K562 (cell line): ENCODE measurements around the gene TCF21. TPM values are rescaled to one million over a fixed set of nuclear protein-coding genes. Genes with fewer than 3 reads are reported as not detected.

Experiments
- ATAC-seq: fragments of 200-7000 bp; cut with Tn5 transposase; 3 replicates; pipeline ENCODE4 v1.9.1; 2020; ENCODE audit warnings: moderate library complexity
- BruUV-seq: library from RNA; stranded (reverse); fragments of 400-500 nt; replicated peaks from 2 replicates; lab custom pipeline; 2021; lab: Mats Ljungman, UMichigan
- CTCF ChIA-PET: fragments of 300-600 bp; formaldehyde crosslinking; extraction: SDS; loops from one replicate; lab custom pipeline; 2021; ENCODE audit warnings: low intra/inter-chr PET ratio; lab: Yijun Ruan, JAX
- POLR2A ChIA-PET: fragments of 300-600, 350-650 bp; sonication (Branson Sonifier 250); formaldehyde crosslinking; extraction: SDS; loops from one replicate; lab custom pipeline; 2021; ENCODE audit warnings: antibody characterized with exemption, inconsistent platforms; lab: Yijun Ruan, JAX
- DNase-seq, 4 experiments: peaks; one replicate each; pipeline versions ENCODE4 v3.0.0 to v3.0.0-alpha.2; 2011 to 2018; ENCODE audit warnings: low spot score in 3 of 4, mixed read lengths in 3 of 4; ENCODE audit errors: extremely low read depth in 1 of 4
- FAIRE-seq: peaks from 2 replicates; lab custom pipeline; 2011; peaks lifted over from hg19 to GRCh38; lab: Jason Lieb, UNC
- H2AFZ ChIP-seq: 2 replicates; pipeline ENCODE4 v1.6.0; 2011; ENCODE audit warnings: low read depth, low read length, control low read depth, inconsistent platforms
- H3K27ac ChIP-seq: fragments of 200-600 bp; 3 replicates; pipeline ENCODE4 v1.8.0; 2011; ENCODE audit warnings: low read depth, mild to moderate bottlenecking, control low read depth, inconsistent platforms, low read length, moderate library complexity, mixed read lengths; ENCODE audit errors: extremely low read depth
- H3K27me3 ChIP-seq, 2 experiments: fragments of 300-600 bp in 1 of 2; 2 replicates in 1 of 2; 3 replicates in 1 of 2; pipeline versions ENCODE4 v1.6.0 to v1.8.0; 2011; ENCODE audit warnings: inconsistent platforms in 2 of 2, low read length in 2 of 2, mild to moderate bottlenecking in 1 of 2, mixed read lengths in 1 of 2, moderate library complexity in 1 of 2; ENCODE audit not compliant: control insufficient read depth in 2 of 2, insufficient read depth in 2 of 2
- H3K36me3 ChIP-seq: fragments of 300-600 bp; 3 replicates; pipeline ENCODE4 v1.8.0; 2011; ENCODE audit warnings: mild to moderate bottlenecking, low read length, inconsistent platforms; ENCODE audit not compliant: control insufficient read depth, insufficient read depth
- H3K4me1 ChIP-seq, 2 experiments: fragments of 200-600 bp in 1 of 2; replicated peaks in 1 of 2; 2 replicates in 1 of 2; 3 replicates in 1 of 2; pipeline versions ENCODE4 v1.5.1 to v1.8.0; 2011; ENCODE audit warnings: inconsistent platforms in 2 of 2, low read length in 2 of 2, mild to moderate bottlenecking in 1 of 2, mixed read lengths in 1 of 2, moderate library complexity in 1 of 2; ENCODE audit not compliant: control insufficient read depth in 2 of 2, insufficient read depth in 2 of 2
- H3K4me2 ChIP-seq: 2 replicates; pipeline ENCODE4 v1.6.1; 2011; ENCODE audit warnings: low read length, control low read depth, inconsistent platforms, mixed read lengths; ENCODE audit not compliant: insufficient read depth
- H3K4me3 ChIP-seq: fragments of 200-600 bp; sonication (generic), shearing (Covaris generic); 2 replicates; pipeline ENCODE4 v1.5.1; 2016; ENCODE audit warnings: control low read depth, inconsistent platforms
- H3K79me2 ChIP-seq: fragments of 200-600 bp; 3 replicates; pipeline ENCODE4 v1.8.0; 2011; ENCODE audit warnings: low read length, inconsistent platforms; ENCODE audit not compliant: control insufficient read depth, insufficient read depth
- H3K9ac ChIP-seq, 2 experiments: 2 replicates each; pipeline versions ENCODE4 v1.6.0 to v1.6.1; 2011; ENCODE audit warnings: low read depth in 2 of 2, low read length in 2 of 2, control low read depth in 1 of 2, inconsistent platforms in 1 of 2, mild to moderate bottlenecking in 1 of 2, mixed read lengths in 1 of 2; ENCODE audit not compliant: insufficient read depth in 1 of 2
- H3K9me1 ChIP-seq: one replicate; pipeline ENCODE4 v1.6.0; 2011; ENCODE audit warnings: inconsistent platforms, mild to moderate bottlenecking, low read length, moderate library complexity; ENCODE audit not compliant: control insufficient read depth, insufficient read depth
- H3K9me3 ChIP-seq: replicated peaks from 2 replicates; pipeline ENCODE4 v1.5.1; 2011; ENCODE audit warnings: low read depth, low read length, inconsistent platforms; ENCODE audit not compliant: control insufficient read depth, insufficient read depth
- H4K20me1 ChIP-seq: replicated peaks from 2 replicates; pipeline ENCODE4 v1.6.1; 2011; ENCODE audit warnings: low read length, inconsistent platforms, mixed read lengths; ENCODE audit not compliant: control insufficient read depth, insufficient read depth
- ETS1 ChIP-seq: conservative IDR thresholded peaks from 2 replicates; pipeline ENCODE4 v1.6.1; 2011; ENCODE audit warnings: low read depth, mild to moderate bottlenecking, low read length; ENCODE audit not compliant: control insufficient read depth
- NUFIP1 ChIP-seq: fragments of 450-650 bp; IDR thresholded peaks from 2 replicates; pipeline ENCODE4 v1.6.1; 2018; ENCODE audit not compliant: partially characterized antibody
- POLR2B ChIP-seq: fragments of 450-650 bp; IDR thresholded peaks from 2 replicates; pipeline ENCODE4 v1.6.1; 2018; ENCODE audit warnings: low read depth; ENCODE audit not compliant: partially characterized antibody
- RAD21 ChIP-seq, 2 experiments: fragments of 250-450 bp in 1 of 2; fragments of 450-650 bp in 1 of 2; sonication (Bioruptor Pico) in 1 of 2; formaldehyde crosslinking in 1 of 2; IDR thresholded peaks in 1 of 2; conservative IDR thresholded peaks in 1 of 2; 2 replicates each; pipeline versions ENCODE4 v1.4.0 to v1.8.0; 2020 to 2022; ENCODE audit warnings: mild to moderate bottlenecking in 2 of 2, moderate library complexity in 1 of 2
- TAF7 ChIP-seq: fragments of 450-650 bp; IDR thresholded peaks from 2 replicates; pipeline ENCODE4 v1.6.1; 2016; ENCODE audit warnings: missing genetic modification characterization, missing compliant biosample characterization
- WGBS: fragments of 100-300 bp; shearing (Covaris generic); methylation state at CpG from one replicate; pipeline ENCODE4 v1.1.6; 2016; ENCODE audit warnings: low coverage, mixed read lengths; ENCODE audit not compliant: insufficient coverage; ENCODE audit errors: missing lambda C conversion rate; 5-methylcytosine and 5-hydroxymethylcytosine counted together
- in situ Hi-C: fragments of 300-500 bp; cut with MboI; formaldehyde crosslinking; loops from 4 replicates; pipeline ENCODE4 v1.15.0; 2018; ENCODE audit warnings: inconsistent platforms, mixed read lengths
- intact Hi-C: fragments of 100-400 bp; cut with micrococcal nuclease; formaldehyde crosslinking; loops from 2 replicates; pipeline ENCODE4 v1.14.2; 2022
- polyA plus RNA-seq, 8 experiments: library from polyadenylated mRNA; depleted of rRNA in 4 of 8; stranded (reverse) in 5 of 8; unstranded in 3 of 8; fragments of >200 nt; fragmentation: Nextera tagmentation in 2 of 8; fragmentation: Illumina TruSeq in 1 of 8; extraction: Ambion mirVana in 2 of 8; extraction: Trizol in 1 of 8; gene quantifications; 2 replicates each; pipeline versions ENCODE4 v1.2.1 to v1.2.3, GENCODE V29; 2011 to 2014; ENCODE audit warnings: inconsistent platforms in 1 of 8, missing spikeins in 1 of 8
- total RNA-seq, 7 experiments: library from RNA; depleted of rRNA in 6 of 7; stranded (reverse); fragments of >200 nt in 6 of 7; fragmentation: Illumina TruSeq in 2 of 7; extraction: Trizol in 2 of 7; gene quantifications; 2 replicates each; pipeline versions ENCODE4 v1.2.1 to v1.2.3, GENCODE V29; 2011 to 2021; ENCODE audit warnings: low replicate concordance in 1 of 7
- TF ChIP-seq, protein P1 (sequence below), 3 experiments: IDR thresholded peaks in 2 of 3; conservative IDR thresholded peaks in 1 of 3; 2 replicates each; pipeline ENCODE4 v1.5.1; 2011 to 2012; ENCODE audit warnings: low read length in 3 of 3, mild to moderate bottlenecking in 3 of 3, control low read depth in 2 of 3, improper control_type of control experiment in 1 of 3, inconsistent platforms in 1 of 3, low read depth in 1 of 3, mixed read lengths in 1 of 3, moderate library complexity in 1 of 3; ENCODE audit not compliant: insufficient read depth in 2 of 3
- TF ChIP-seq, protein P2 (sequence below): fragments of 250-450 bp; sonication (Bioruptor Pico); IDR thresholded peaks from 2 replicates; pipeline ENCODE4 v1.5.0; 2021; ENCODE audit warnings: mild to moderate bottlenecking, borderline replicate concordance

The TCF21 gene
- total and polyA plus RNA-seq, 9 of the 15 experiments (the other 6 are each of a cell fraction or from before 2014, with no cell fraction given), result not detected

- Histone ChIP-seq H2AFZ (no peak overlapping the region), H3K9me3 (no peaks in the 10 kb centered on the region), H3K4me1 (no peaks in the 10 kb centered on the region), H3K4me3 (no peak overlapping the region), H3K27ac (no peak overlapping the region), H3K4me2 (no peak overlapping the region), H3K79me2 (no peaks in the 10 kb centered on the region), H3K9ac (no peak overlapping the region), H3K27me3 (peaks cover 3 to 8% of the 10 kb centered on the region in 2 experiments; a peak in 3 of 5 replicates), H3K9me1 (no peaks in the 10 kb centered on the region), H4K20me1 (no peaks in the 10 kb centered on the region), H3K36me3 (no peaks in the 10 kb centered on the region)
- no peak for TF ChIP-seq NUFIP1
- 0 out of 4 replicates have a peak, but pooled peaks of 1 of the 2 experiments have one; percentile 3 for TF ChIP-seq RAD21 (CRISPR knock-in tag; conservative IDR thresholded peaks at IDR 0.05 in 1 of 2, IDR thresholded peaks at IDR 0.05 in 1 of 2)
- in situ Hi-C loops, result loop anchor here (25.0 kb wide), 2 partner anchors 944 to 1069 kb away; no protein-coding TSS in a partner anchor
- intact Hi-C loops, result no loop called here
- DNase-seq (no peak), FAIRE-seq (no peak), ATAC-seq (peak; percentile 44; the same call in 2 of the 3 replicates)
- 0% methylated on average over 1 of the region's 1 CpG for WGBS
- ChIA-PET POLR2A (interaction anchor here (1.2 kb wide), 1 partner anchor 334 kb away, joined by 3 read pairs; no protein-coding TSS in a partner anchor), CTCF (interaction anchor here (0.5 kb wide), 1 partner anchor 190 kb away, joined by 3 read pairs; no protein-coding TSS in a partner anchor)
- BruUV-seq, result no TSS peak
Measured at GRCh38 chr6:133906050-133906449, 17.1 kb downstream of the TCF21 start.

- Histone ChIP-seq H3K27me3 (no peaks in the 10 kb centered on the region; a peak in 1 of 5 replicates), H3K27ac (no peak overlapping the region), H3K9me1 (no peaks in the 10 kb centered on the region), H3K79me2 (no peaks in the 10 kb centered on the region), H3K4me2 (peak overlapping the region; percentile 15; the same call in 1 of the 2 replicates), H3K36me3 (no peaks in the 10 kb centered on the region), H2AFZ (peak overlapping the region; percentile 80), H3K4me1 (no peaks in the 10 kb centered on the region), H3K4me3 (no peak overlapping the region), H3K9ac (no peak overlapping the region), H4K20me1 (no peaks in the 10 kb centered on the region), H3K9me3 (no peaks in the 10 kb centered on the region)
- intact Hi-C loops, result loop anchor here (1.0 to 10.0 kb wide), 7 partner anchors 78 to 1392 kb away; no protein-coding TSS in a partner anchor
- DNase-seq (peak; percentile 68 to 89 (median 71)), ATAC-seq (peak; percentile 94), FAIRE-seq (peak; percentile 99)
- ChIA-PET CTCF (interaction anchor here (0.6 to 1.9 kb wide), 4 partner anchors 180 to 967 kb away, joined by 3 to 25 read pairs (median 4); no protein-coding TSS in a partner anchor), POLR2A (interaction anchor here (0.8 to 1.6 kb wide), 3 partner anchors 79 to 209 kb away, joined by 3 to 4 read pairs (median 4); no protein-coding TSS in a partner anchor)
- in situ Hi-C loops, result loop anchor here (25.0 kb wide), 2 partner anchors 954 to 1079 kb away; no protein-coding TSS in a partner anchor
- WGBS, result under 1% methylated on average over 8 of the region's 8 CpGs
- BruUV-seq, result no TSS peak
- TF ChIP-seq POLR2B (no peak), TAF7 (tag) (no peak), ETS1 (no peak)
- TF ChIP-seq, protein P1, sequence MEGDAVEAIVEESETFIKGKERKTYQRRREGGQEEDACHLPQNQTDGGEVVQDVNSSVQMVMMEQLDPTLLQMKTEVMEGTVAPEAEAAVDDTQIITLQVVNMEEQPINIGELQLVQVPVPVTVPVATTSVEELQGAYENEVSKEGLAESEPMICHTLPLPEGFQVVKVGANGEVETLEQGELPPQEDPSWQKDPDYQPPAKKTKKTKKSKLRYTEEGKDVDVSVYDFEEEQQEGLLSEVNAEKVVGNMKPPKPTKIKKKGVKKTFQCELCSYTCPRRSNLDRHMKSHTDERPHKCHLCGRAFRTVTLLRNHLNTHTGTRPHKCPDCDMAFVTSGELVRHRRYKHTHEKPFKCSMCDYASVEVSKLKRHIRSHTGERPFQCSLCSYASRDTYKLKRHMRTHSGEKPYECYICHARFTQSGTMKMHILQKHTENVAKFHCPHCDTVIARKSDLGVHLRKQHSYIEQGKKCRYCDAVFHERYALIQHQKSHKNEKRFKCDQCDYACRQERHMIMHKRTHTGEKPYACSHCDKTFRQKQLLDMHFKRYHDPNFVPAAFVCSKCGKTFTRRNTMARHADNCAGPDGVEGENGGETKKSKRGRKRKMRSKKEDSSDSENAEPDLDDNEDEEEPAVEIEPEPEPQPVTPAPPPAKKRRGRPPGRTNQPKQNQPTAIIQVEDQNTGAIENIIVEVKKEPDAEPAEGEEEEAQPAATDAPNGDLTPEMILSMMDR (IDR thresholded peaks at IDR 0.05 in 2 of 3, conservative IDR thresholded peaks at IDR 0.05 in 1 of 3; ENCODE audit: insufficient read depth in 2 of 3, low read depth in 1 of 3, low read length in 3 of 3), result peak; percentile 88 to 92 (median 92)
- TF ChIP-seq, protein P2, sequence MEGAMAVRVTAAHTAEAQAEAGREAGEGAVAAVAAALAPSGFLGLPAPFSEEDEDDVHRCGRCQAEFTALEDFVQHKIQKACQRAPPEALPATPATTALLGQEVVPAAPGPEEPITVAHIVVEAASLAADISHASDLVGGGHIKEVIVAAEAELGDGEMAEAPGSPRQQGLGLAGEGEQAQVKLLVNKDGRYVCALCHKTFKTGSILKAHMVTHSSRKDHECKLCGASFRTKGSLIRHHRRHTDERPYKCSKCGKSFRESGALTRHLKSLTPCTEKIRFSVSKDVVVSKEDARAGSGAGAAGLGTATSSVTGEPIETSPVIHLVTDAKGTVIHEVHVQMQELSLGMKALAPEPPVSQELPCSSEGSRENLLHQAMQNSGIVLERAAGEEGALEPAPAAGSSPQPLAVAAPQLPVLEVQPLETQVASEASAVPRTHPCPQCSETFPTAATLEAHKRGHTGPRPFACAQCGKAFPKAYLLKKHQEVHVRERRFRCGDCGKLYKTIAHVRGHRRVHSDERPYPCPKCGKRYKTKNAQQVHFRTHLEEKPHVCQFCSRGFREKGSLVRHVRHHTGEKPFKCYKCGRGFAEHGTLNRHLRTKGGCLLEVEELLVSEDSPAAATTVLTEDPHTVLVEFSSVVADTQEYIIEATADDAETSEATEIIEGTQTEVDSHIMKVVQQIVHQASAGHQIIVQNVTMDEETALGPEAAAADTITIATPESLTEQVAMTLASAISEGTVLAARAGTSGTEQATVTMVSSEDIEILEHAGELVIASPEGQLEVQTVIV (CRISPR knock-in tag), result no peak
Measured at GRCh38 chr6:133916650-133917151, 27.8 kb downstream of the TCF21 start.
